ENCODE results near the gene MICB.

GRCh38 chr6:31531771-31532643 is 34.1 kb downstream of the MICB start:
- TF ChIP-seq EZH2 (IDR thresholded peaks at IDR 0.05; ENCODE audit: insufficient read depth, low read length) = no peak
- TF ChIP-seq CTCF (IDR thresholded peaks at IDR 0.05; ENCODE audit: insufficient read depth, low read depth, low read length) = no peak
